PC-3 (cell line): ENCODE data around the gene EGFL7.

Source experiments
- CTCF ChIP-seq: fragments of 300-600 bp; sonication (generic); conservative IDR thresholded peaks from 2 replicates; pipeline ENCODE4 v1.5.1; 2017; ENCODE audit warnings: antibody characterized with exemption, low read depth, mild to moderate bottlenecking, low read length
- EZH2phosphoT487 ChIP-seq: fragments of 300-600 bp; sonication (generic); IDR thresholded peaks from 2 replicates; pipeline ENCODE4 v1.6.1; 2018; ENCODE audit warnings: mild to moderate bottlenecking, antibody characterized with exemption, low read length, borderline replicate concordance

GRCh38 chr9:136697821-136698526 lies 35.3 kb downstream of the EGFL7 start:
- TF ChIP-seq CTCF: no peak
- no peak for TF ChIP-seq EZH2phosphoT487
